ENCODE measurements around the gene EEF1A2. TPM values are rescaled to one million over a fixed set of nuclear protein-coding genes. Genes with fewer than 3 reads are reported as not detected.

EEF1A2 gene
- polyA plus RNA-seq, 3 donors: 0.08 TPM; not detected in 2

GRCh38 chr20:63497138-63497945 lies 1.5 kb downstream of the EEF1A2 start:
- H3K27ac Mint-ChIP-seq: peak overlapping the region in 1 of 7 donors; percentile 31
- H3K4me1 Mint-ChIP-seq: peaks cover 5% of the 10 kb centered on the region
- Histone ChIP-seq H4K20me1 (ENCODE audit: insufficient read depth, low read length) (no peaks in the 10 kb centered on the region), H3K4me1 (ENCODE audit: control insufficient read depth in 1 of 2, insufficient read depth in 2 of 2, low read length in 2 of 2) (peaks cover 8 to 20% of the 10 kb centered on the region in 2 donors), H3K4me3 (replicated peaks in 1 of 3; ENCODE audit: low read depth in 2 of 3, low read length in 3 of 3) (no peak overlapping the region), H3K4me2 (replicated peaks; ENCODE audit: extremely low read depth, low read length, poor library complexity, severe bottlenecking) (no peak overlapping the region), H3K27me3 (ENCODE audit: control insufficient read depth in 2 of 2, insufficient read depth in 2 of 2, low read length in 2 of 2) (peaks cover 9 to 39% of the 10 kb centered on the region in 2 donors), H3K9me3 (replicated peaks in 1 of 2; ENCODE audit: control insufficient read depth in 1 of 2, insufficient read depth in 1 of 2, low read length in 2 of 2) (peaks cover 0 to 5% of the 10 kb centered on the region in 2 donors), H3K36me3 (replicated peaks in 1 of 2; ENCODE audit: control insufficient read depth in 1 of 2, insufficient read depth in 2 of 2, low read length in 2 of 2) (no peaks in the 10 kb centered on the region), H2AFZ (ENCODE audit: insufficient read depth, low read depth, low read length, poor library complexity, severe bottlenecking) (no peak overlapping the region), H3K9ac (ENCODE audit: insufficient read depth, low read length, poor library complexity, severe bottlenecking) (no peak overlapping the region), H3K79me2 (ENCODE audit: insufficient read depth, low read length) (no peaks in the 10 kb centered on the region), H3K27ac (ENCODE audit: low read depth in 1 of 2, low read length in 2 of 2) (no peak overlapping the region)
- peaks cover 0 to 5% (median under 1%) of the 10 kb centered on the region in 7 donors for H3K9me3 Mint-ChIP-seq
- intact Hi-C loops (cut with micrococcal nuclease): loop anchor here (2.0 kb wide), 2 partner anchors 473 to 475 kb away; no protein-coding TSS in a partner anchor
- TF ChIP-seq, protein P1, sequence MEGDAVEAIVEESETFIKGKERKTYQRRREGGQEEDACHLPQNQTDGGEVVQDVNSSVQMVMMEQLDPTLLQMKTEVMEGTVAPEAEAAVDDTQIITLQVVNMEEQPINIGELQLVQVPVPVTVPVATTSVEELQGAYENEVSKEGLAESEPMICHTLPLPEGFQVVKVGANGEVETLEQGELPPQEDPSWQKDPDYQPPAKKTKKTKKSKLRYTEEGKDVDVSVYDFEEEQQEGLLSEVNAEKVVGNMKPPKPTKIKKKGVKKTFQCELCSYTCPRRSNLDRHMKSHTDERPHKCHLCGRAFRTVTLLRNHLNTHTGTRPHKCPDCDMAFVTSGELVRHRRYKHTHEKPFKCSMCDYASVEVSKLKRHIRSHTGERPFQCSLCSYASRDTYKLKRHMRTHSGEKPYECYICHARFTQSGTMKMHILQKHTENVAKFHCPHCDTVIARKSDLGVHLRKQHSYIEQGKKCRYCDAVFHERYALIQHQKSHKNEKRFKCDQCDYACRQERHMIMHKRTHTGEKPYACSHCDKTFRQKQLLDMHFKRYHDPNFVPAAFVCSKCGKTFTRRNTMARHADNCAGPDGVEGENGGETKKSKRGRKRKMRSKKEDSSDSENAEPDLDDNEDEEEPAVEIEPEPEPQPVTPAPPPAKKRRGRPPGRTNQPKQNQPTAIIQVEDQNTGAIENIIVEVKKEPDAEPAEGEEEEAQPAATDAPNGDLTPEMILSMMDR (IDR thresholded peaks at IDR 0.05): no peak
- H3K4me3 Mint-ChIP-seq: peak overlapping the region in 1 of 2 donors; percentile 73
- no peaks in the 10 kb centered on the region for H3K36me3 Mint-ChIP-seq
- DNase-seq: no peak
- H3K27me3 Mint-ChIP-seq (ENCODE audit: low read depth in 3 of 3): peaks cover 39 to 69% (median 46%) of the 10 kb centered on the region in 3 donors
- 89% methylated on average over 9 of the region's 20 CpGs for WGBS (ENCODE audit: insufficient coverage)

- no peak for DNase-seq
- peak overlapping the region; percentile 77 to 91 for H3K4me3 Mint-ChIP-seq
- Histone ChIP-seq H3K27me3 (ENCODE audit: control insufficient read depth in 2 of 2, insufficient read depth in 2 of 2, low read length in 2 of 2) (peaks cover 9 to 39% of the 10 kb centered on the region in 2 donors), H3K36me3 (replicated peaks in 1 of 2; ENCODE audit: control insufficient read depth in 1 of 2, insufficient read depth in 2 of 2, low read length in 2 of 2) (no peaks in the 10 kb centered on the region), H3K9me3 (replicated peaks in 1 of 2; ENCODE audit: control insufficient read depth in 1 of 2, insufficient read depth in 1 of 2, low read length in 2 of 2) (peaks cover 0 to 5% of the 10 kb centered on the region in 2 donors), H3K79me2 (ENCODE audit: insufficient read depth, low read length) (no peaks in the 10 kb centered on the region), H3K27ac (ENCODE audit: low read depth in 1 of 2, low read length in 2 of 2) (no peak overlapping the region), H3K4me2 (replicated peaks; ENCODE audit: extremely low read depth, low read length, poor library complexity, severe bottlenecking) (peak overlapping the region; percentile 75), H4K20me1 (ENCODE audit: insufficient read depth, low read length) (no peaks in the 10 kb centered on the region), H3K4me3 (replicated peaks in 1 of 3; ENCODE audit: low read depth in 2 of 3, low read length in 3 of 3) (peak overlapping the region in 2 of 3 experiments; percentile 8 to 68), H3K4me1 (ENCODE audit: control insufficient read depth in 1 of 2, insufficient read depth in 2 of 2, low read length in 2 of 2) (peaks cover 8 to 20% of the 10 kb centered on the region in 2 donors), H2AFZ (ENCODE audit: insufficient read depth, low read depth, low read length, poor library complexity, severe bottlenecking) (peak overlapping the region; percentile 71), H3K9ac (ENCODE audit: insufficient read depth, low read length, poor library complexity, severe bottlenecking) (no peak overlapping the region)
- no peaks in the 10 kb centered on the region for H3K36me3 Mint-ChIP-seq
- peaks cover 39 to 64% (median 46%) of the 10 kb centered on the region in 3 donors for H3K27me3 Mint-ChIP-seq (ENCODE audit: low read depth in 3 of 3)
- TF ChIP-seq, protein P1 (IDR thresholded peaks at IDR 0.05): no peak
- H3K27ac Mint-ChIP-seq: peak overlapping the region in 1 of 7 donors; percentile 31
- intact Hi-C loops (cut with micrococcal nuclease): loop anchor here (2.0 kb wide), 2 partner anchors 474 to 476 kb away; no protein-coding TSS in a partner anchor
- WGBS (ENCODE audit: insufficient coverage): 65% methylated on average over 14 of the region's 16 CpGs
- peaks cover 0 to 5% (median 3%) of the 10 kb centered on the region in 7 donors for H3K9me3 Mint-ChIP-seq
- peaks cover 5% of the 10 kb centered on the region for H3K4me1 Mint-ChIP-seq
Measured at GRCh38 chr20:63496596-63497120, 2.2 kb downstream of the EEF1A2 start.

Measured in CD14-positive monocyte (primary cell).